SK-N-SH (cell line): ENCODE data around the gene TGFBR3L. TPM values are rescaled to one million over a fixed set of nuclear protein-coding genes. Genes with fewer than 3 reads are reported as not detected.

Experiments used
- CTCF ChIA-PET: fragments of 300-600, 350-600 bp; formaldehyde crosslinking; extraction: SDS; loops from one replicate; lab custom pipeline; 2021; lab: Yijun Ruan, JAX
- POLR2A ChIA-PET: fragments of 350-600 bp; sonication (Branson Sonifier 250); formaldehyde crosslinking; extraction: SDS; loops from one replicate; lab custom pipeline; 2020; ENCODE audit warnings: antibody characterized with exemption, inconsistent platforms; lab: Yijun Ruan, JAX
- DNase-seq: peaks from one replicate; pipeline ENCODE4 v3.0.0; 2012
- H2AFZ ChIP-seq: fragments of 200-600 bp; sonication (generic); 2 replicates; pipeline ENCODE4 v1.8.1; 2016; ENCODE audit warnings: antibody characterized with exemption, mild to moderate bottlenecking, low read depth
- H3F3A ChIP-seq: fragments of 200-600 bp; sonication (generic); replicated peaks from 2 replicates; pipeline ENCODE3; 2016; ENCODE audit warnings: antibody characterized with exemption, mild to moderate bottlenecking; ENCODE audit not compliant: insufficient read depth
- H3K27ac ChIP-seq, 2 experiments: fragments of 200-500 bp in 1 of 2; fragments of 200-600 bp in 1 of 2; sonication (Bioruptor generic) in 1 of 2; sonication (generic), shearing (Covaris generic) in 1 of 2; 2 replicates each; pipeline versions ENCODE4 v1.5.1 to v1.6.1; 2014 to 2016; ENCODE audit warnings: low read depth in 2 of 2, inconsistent platforms in 1 of 2, low read length in 1 of 2, mild to moderate bottlenecking in 1 of 2, mixed read lengths in 1 of 2
- H3K27me3 ChIP-seq: fragments of 200-600 bp; sonication (generic), shearing (Covaris generic); 2 replicates; pipeline ENCODE4 v1.6.1; 2016; ENCODE audit warnings: mixed run types; ENCODE audit not compliant: insufficient read depth
- H3K36me3 ChIP-seq, 2 experiments: fragments of 200-500 bp in 1 of 2; fragments of 200-600 bp in 1 of 2; sonication (Bioruptor generic) in 1 of 2; sonication (generic) in 1 of 2; replicated peaks in 1 of 2; 2 replicates each; pipeline versions ENCODE3 to v1.5.1; 2014 to 2016; ENCODE audit warnings: low read length in 1 of 2, mild to moderate bottlenecking in 1 of 2; ENCODE audit not compliant: insufficient read depth in 2 of 2, control insufficient read depth in 1 of 2
- H3K4me1 ChIP-seq, 2 experiments: fragments of 200-500 bp in 1 of 2; fragments of 200-600 bp in 1 of 2; sonication (Bioruptor generic) in 1 of 2; sonication (generic), shearing (Covaris generic) in 1 of 2; 2 replicates each; pipeline versions ENCODE4 v1.5.1 to v1.6.1; 2014 to 2016; ENCODE audit warnings: low read depth in 1 of 2, low read length in 1 of 2, mixed run types in 1 of 2; ENCODE audit not compliant: insufficient read depth in 2 of 2, control insufficient read depth in 1 of 2
- H3K4me2 ChIP-seq: fragments of 200-600 bp; sonication (generic), shearing (Covaris generic); 2 replicates; pipeline ENCODE4 v1.6.1; 2017; ENCODE audit warnings: mixed run types
- H3K4me3 ChIP-seq, 2 experiments: fragments of 200-500 bp in 1 of 2; fragments of 200-600 bp in 1 of 2; sonication (Bioruptor generic) in 1 of 2; sonication (generic), shearing (Covaris generic) in 1 of 2; 2 replicates each; pipeline versions ENCODE4 v1.5.1 to v1.8.1; 2014 to 2016; ENCODE audit warnings: low read depth in 2 of 2, inconsistent platforms in 1 of 2, low read length in 1 of 2, mild to moderate bottlenecking in 1 of 2, mixed read lengths in 1 of 2, moderate library complexity in 1 of 2
- H3K79me2 ChIP-seq: fragments of 200-600 bp; sonication (generic); 2 replicates; pipeline ENCODE4 v1.8.1; 2017; ENCODE audit warnings: mild to moderate bottlenecking; ENCODE audit not compliant: insufficient read depth
- H3K9ac ChIP-seq: fragments of 200-600 bp; sonication (generic); 2 replicates; pipeline ENCODE4 v1.6.1; 2017; ENCODE audit warnings: mixed run types
- H3K9me2 ChIP-seq: fragments of 200-600 bp; sonication (generic); 2 replicates; pipeline ENCODE4 v1.6.1; 2017; ENCODE audit warnings: mixed run types
- H3K9me3 ChIP-seq: fragments of 200-600 bp; sonication (generic); 2 replicates; pipeline ENCODE4 v1.6.1; 2017; ENCODE audit warnings: mixed run types, mild to moderate bottlenecking, moderate library complexity
- H4K20me1 ChIP-seq: fragments of 200-600 bp; sonication (generic); 2 replicates; pipeline ENCODE4 v1.6.1; 2017; ENCODE audit warnings: mild to moderate bottlenecking, mixed run types; ENCODE audit not compliant: insufficient read depth
- ELF1 ChIP-seq: IDR thresholded peaks from 2 replicates; pipeline ENCODE4 v1.4.0; 2012
- EZH2phosphoT487 ChIP-seq: fragments of 200-600 bp; sonication (generic); IDR thresholded peaks from 2 replicates; pipeline ENCODE4 v1.6.1; 2017; ENCODE audit warnings: low read depth, mixed run types, mild to moderate bottlenecking, antibody characterized with exemption, moderate library complexity, borderline replicate concordance
- FOXJ3 ChIP-seq: sonication (generic); formaldehyde crosslinking; IDR thresholded peaks from 2 replicates; pipeline ENCODE4 v1.5.1; 2020; ENCODE audit warnings: mild to moderate bottlenecking, missing genetic modification reagents
- GATA2 ChIP-seq: sonication (generic); formaldehyde crosslinking; IDR thresholded peaks from 2 replicates; pipeline ENCODE4 v1.5.0; 2020; ENCODE audit warnings: mild to moderate bottlenecking, missing genetic modification reagents
- MXI1 ChIP-seq: IDR thresholded peaks from 2 replicates; pipeline ENCODE4 v1.6.1; 2012; ENCODE audit warnings: mild to moderate bottlenecking, low read depth, low read length, improper control_type of control experiment
- NRF1 ChIP-seq: IDR thresholded peaks from 2 replicates; pipeline ENCODE4 v1.6.1; 2012; ENCODE audit warnings: low read depth, mild to moderate bottlenecking, low read length
- SIN3A ChIP-seq: IDR thresholded peaks from 2 replicates; pipeline ENCODE4 v1.6.1; 2012; ENCODE audit warnings: low read depth, mild to moderate bottlenecking, low read length, moderate library complexity, borderline replicate concordance
- YY1 ChIP-seq: IDR thresholded peaks from 2 replicates; pipeline ENCODE4 v1.4.0; 2012; ENCODE audit warnings: low read depth, mild to moderate bottlenecking
- ZBTB33 ChIP-seq: IDR thresholded peaks from 2 replicates; pipeline ENCODE4 v1.4.0; 2012; ENCODE audit warnings: low read depth, borderline replicate concordance
- WGBS: methylation state at CpG from one replicate; pipeline ENCODE4 v1.1.6; 2017; ENCODE audit warnings: low lambda C conversion rate; 5-methylcytosine and 5-hydroxymethylcytosine counted together
- polyA plus RNA-seq, 3 experiments: library from polyadenylated mRNA; depleted of rRNA; stranded (reverse); fragments of >200 nt; gene quantifications; 2 replicates each; pipeline ENCODE4 v1.2.3, GENCODE V29; 2012

The TGFBR3L gene
- polyA plus RNA-seq, 1 of the 3 experiments (the other 2 are of a cell fraction): 0.87 TPM

GRCh38 chr19:7923295-7924191 lies 8.9 kb downstream of the TGFBR3L start:
- H2AFZ ChIP-seq: no peak overlapping the region
- ChIA-PET CTCF (interaction anchor here (0.7 to 1.9 kb wide), 11 partner anchors 16 to 235 kb away, joined by 3 to 5 read pairs (median 3); partner anchors contain the start of gene TIMM44), POLR2A (no interaction called here)
- H3K9ac ChIP-seq: no peak overlapping the region
- no peak for DNase-seq
- peaks cover 33% of the 10 kb centered on the region for H4K20me1 ChIP-seq
- WGBS: 93% methylated on average over 13 of the region's 31 CpGs
- H3K4me3 ChIP-seq: no peak overlapping the region
- no peak overlapping the region for H3K27ac ChIP-seq
- TF ChIP-seq EZH2phosphoT487 (no peak), SIN3A (no peak), ZBTB33 (no peak), NRF1 (no peak)
- H3F3A ChIP-seq: peaks cover 15% of the 10 kb centered on the region
- H3K27me3 ChIP-seq: no peaks in the 10 kb centered on the region
- peaks cover 29 to 57% of the 10 kb centered on the region in 2 experiments for H3K4me1 ChIP-seq
- no peaks in the 10 kb centered on the region for H3K9me2 ChIP-seq
- H3K36me3 ChIP-seq: peaks cover 0 to 23% of the 10 kb centered on the region in 2 experiments
- H3K9me3 ChIP-seq: no peaks in the 10 kb centered on the region
- H3K4me2 ChIP-seq: peak overlapping the region; percentile 74; the same call in 1 of the 2 replicates
- H3K79me2 ChIP-seq: peaks cover 24% of the 10 kb centered on the region; the same call in 1 of the 2 replicates

GRCh38 chr19:7924241-7924640 lies 9.6 kb downstream of the TGFBR3L start:
- 84% methylated on average over 9 of the region's 12 CpGs for WGBS
- Histone ChIP-seq H3K36me3 (peaks cover 0 to 23% of the 10 kb centered on the region in 2 experiments), H3K9ac (no peak overlapping the region), H3K9me2 (no peaks in the 10 kb centered on the region), H3K79me2 (peaks cover 24% of the 10 kb centered on the region; the same call in 1 of the 2 replicates), H3K4me3 (peak overlapping the region in 1 of 2 experiments; percentile 72; a peak in 1 of 4 replicates)
- POLR2A ChIA-PET: no interaction called here
- CTCF ChIA-PET: interaction anchor here (0.9 to 1.9 kb wide), 7 partner anchors 16 to 235 kb away, joined by 3 to 5 read pairs (median 4); partner anchors contain the start of gene TIMM44
- TF ChIP-seq YY1 (no peak), MXI1 (no peak), ELF1 (no peak), GATA2 (CRISPR knock-in tag) (no peak), FOXJ3 (CRISPR knock-in tag) (no peak)
- TF ChIP-seq, all 33 proteins: peak for 0
- H3F3A ChIP-seq: peaks cover 22% of the 10 kb centered on the region
- no peaks in the 10 kb centered on the region for H3K9me3 ChIP-seq
- no peak overlapping the region for H2AFZ ChIP-seq
- H3K27ac ChIP-seq: no peak overlapping the region; a peak in 1 of 4 replicates
- H3K27me3 ChIP-seq: no peaks in the 10 kb centered on the region
- DNase-seq: no peak
- H3K4me2 ChIP-seq: peak overlapping the region; percentile 74; the same call in 1 of the 2 replicates
- peaks cover 36% of the 10 kb centered on the region for H4K20me1 ChIP-seq
- H3K4me1 ChIP-seq: peaks cover 33 to 64% of the 10 kb centered on the region in 2 experiments
